GM23338 (cell line): ENCODE data around the gene FTCDNL1.

ENCODE experiments used
- CREB1 ChIP-seq: fragments of 250-450 bp; sonication (Bioruptor Pico); IDR thresholded peaks from 2 replicates; pipeline ENCODE4 v1.5.0; 2020; ENCODE audit warnings: low read depth, mild to moderate bottlenecking, moderate library complexity
- EZH2 ChIP-seq: fragments of 200-600 bp; sonication (generic); IDR thresholded peaks from one replicate; pipeline ENCODE4 v1.8.0; 2017; ENCODE audit warnings: antibody characterized with exemption, mild to moderate bottlenecking, low read depth; ENCODE audit not compliant: unreplicated experiment
- EZH2phosphoT487 ChIP-seq: fragments of 200-600 bp; sonication (generic); IDR thresholded peaks from one replicate; pipeline ENCODE4 v1.8.1; 2018; ENCODE audit warnings: antibody characterized with exemption; ENCODE audit not compliant: unreplicated experiment
- JUNB ChIP-seq: IDR thresholded peaks from one replicate; pipeline ENCODE4 v1.6.1; 2016; ENCODE audit warnings: antibody characterized with exemption; ENCODE audit not compliant: unreplicated experiment
- NANOG ChIP-seq: IDR thresholded peaks from 2 replicates; pipeline ENCODE4 v1.6.1; 2016; ENCODE audit warnings: antibody characterized with exemption, borderline replicate concordance
- POLR2AphosphoS5 ChIP-seq: IDR thresholded peaks from 2 replicates; pipeline ENCODE4 v1.6.1; 2016; ENCODE audit warnings: antibody characterized with exemption, low read depth
- REST ChIP-seq: IDR thresholded peaks from one replicate; pipeline ENCODE4 v1.6.1; 2018; ENCODE audit warnings: antibody characterized with exemption; ENCODE audit not compliant: unreplicated experiment
- STAT1 ChIP-seq: IDR thresholded peaks from one replicate; pipeline ENCODE4 v1.6.1; 2016; ENCODE audit warnings: antibody characterized with exemption; ENCODE audit not compliant: unreplicated experiment
- ZNF114 ChIP-seq: fragments of 250-450 bp; sonication (Bioruptor Pico); IDR thresholded peaks from 2 replicates; pipeline ENCODE4 v1.5.0; 2020; ENCODE audit warnings: mild to moderate bottlenecking, moderate library complexity
- ZNF331 ChIP-seq: fragments of 250-450 bp; sonication (Bioruptor Pico); IDR thresholded peaks from 2 replicates; pipeline ENCODE4 v1.5.0; 2020; ENCODE audit warnings: low read depth, mild to moderate bottlenecking, moderate library complexity
- TF ChIP-seq, protein P1 (sequence below), 2 experiments: fragments of 200-600 bp in 1 of 2; sonication (generic) in 1 of 2; conservative IDR thresholded peaks; 2 replicates each; pipeline versions ENCODE4 v1.5.1 to v1.6.1; 2016 to 2017; ENCODE audit warnings: antibody characterized with exemption in 2 of 2, low read depth in 2 of 2, mild to moderate bottlenecking in 2 of 2, moderate library complexity in 1 of 2
- TF ChIP-seq, protein P2 (sequence below): fragments of 250-450 bp; sonication (Bioruptor Pico); IDR thresholded peaks from 2 replicates; pipeline ENCODE4 v1.5.0; 2020; ENCODE audit warnings: mild to moderate bottlenecking, moderate library complexity

GRCh38 chr2:199874209-199874608 is 23.2 kb upstream of the FTCDNL1 start:
- TF ChIP-seq REST = no peak
- TF ChIP-seq, protein P1, sequence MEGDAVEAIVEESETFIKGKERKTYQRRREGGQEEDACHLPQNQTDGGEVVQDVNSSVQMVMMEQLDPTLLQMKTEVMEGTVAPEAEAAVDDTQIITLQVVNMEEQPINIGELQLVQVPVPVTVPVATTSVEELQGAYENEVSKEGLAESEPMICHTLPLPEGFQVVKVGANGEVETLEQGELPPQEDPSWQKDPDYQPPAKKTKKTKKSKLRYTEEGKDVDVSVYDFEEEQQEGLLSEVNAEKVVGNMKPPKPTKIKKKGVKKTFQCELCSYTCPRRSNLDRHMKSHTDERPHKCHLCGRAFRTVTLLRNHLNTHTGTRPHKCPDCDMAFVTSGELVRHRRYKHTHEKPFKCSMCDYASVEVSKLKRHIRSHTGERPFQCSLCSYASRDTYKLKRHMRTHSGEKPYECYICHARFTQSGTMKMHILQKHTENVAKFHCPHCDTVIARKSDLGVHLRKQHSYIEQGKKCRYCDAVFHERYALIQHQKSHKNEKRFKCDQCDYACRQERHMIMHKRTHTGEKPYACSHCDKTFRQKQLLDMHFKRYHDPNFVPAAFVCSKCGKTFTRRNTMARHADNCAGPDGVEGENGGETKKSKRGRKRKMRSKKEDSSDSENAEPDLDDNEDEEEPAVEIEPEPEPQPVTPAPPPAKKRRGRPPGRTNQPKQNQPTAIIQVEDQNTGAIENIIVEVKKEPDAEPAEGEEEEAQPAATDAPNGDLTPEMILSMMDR (conservative IDR thresholded peaks at IDR 0.05; ENCODE audit: low read depth in 2 of 2) = no peak
- TF ChIP-seq POLR2AphosphoS5 = no peak
- no peak for TF ChIP-seq EZH2
- no peak for TF ChIP-seq EZH2phosphoT487
- TF ChIP-seq ZNF114 = no peak
- TF ChIP-seq JUNB = no peak
- no peak for TF ChIP-seq STAT1
- TF ChIP-seq ZNF331 (CRISPR knock-in tag) = no peak
- no peak for TF ChIP-seq CREB1 (CRISPR knock-in tag)
- TF ChIP-seq, protein P2, sequence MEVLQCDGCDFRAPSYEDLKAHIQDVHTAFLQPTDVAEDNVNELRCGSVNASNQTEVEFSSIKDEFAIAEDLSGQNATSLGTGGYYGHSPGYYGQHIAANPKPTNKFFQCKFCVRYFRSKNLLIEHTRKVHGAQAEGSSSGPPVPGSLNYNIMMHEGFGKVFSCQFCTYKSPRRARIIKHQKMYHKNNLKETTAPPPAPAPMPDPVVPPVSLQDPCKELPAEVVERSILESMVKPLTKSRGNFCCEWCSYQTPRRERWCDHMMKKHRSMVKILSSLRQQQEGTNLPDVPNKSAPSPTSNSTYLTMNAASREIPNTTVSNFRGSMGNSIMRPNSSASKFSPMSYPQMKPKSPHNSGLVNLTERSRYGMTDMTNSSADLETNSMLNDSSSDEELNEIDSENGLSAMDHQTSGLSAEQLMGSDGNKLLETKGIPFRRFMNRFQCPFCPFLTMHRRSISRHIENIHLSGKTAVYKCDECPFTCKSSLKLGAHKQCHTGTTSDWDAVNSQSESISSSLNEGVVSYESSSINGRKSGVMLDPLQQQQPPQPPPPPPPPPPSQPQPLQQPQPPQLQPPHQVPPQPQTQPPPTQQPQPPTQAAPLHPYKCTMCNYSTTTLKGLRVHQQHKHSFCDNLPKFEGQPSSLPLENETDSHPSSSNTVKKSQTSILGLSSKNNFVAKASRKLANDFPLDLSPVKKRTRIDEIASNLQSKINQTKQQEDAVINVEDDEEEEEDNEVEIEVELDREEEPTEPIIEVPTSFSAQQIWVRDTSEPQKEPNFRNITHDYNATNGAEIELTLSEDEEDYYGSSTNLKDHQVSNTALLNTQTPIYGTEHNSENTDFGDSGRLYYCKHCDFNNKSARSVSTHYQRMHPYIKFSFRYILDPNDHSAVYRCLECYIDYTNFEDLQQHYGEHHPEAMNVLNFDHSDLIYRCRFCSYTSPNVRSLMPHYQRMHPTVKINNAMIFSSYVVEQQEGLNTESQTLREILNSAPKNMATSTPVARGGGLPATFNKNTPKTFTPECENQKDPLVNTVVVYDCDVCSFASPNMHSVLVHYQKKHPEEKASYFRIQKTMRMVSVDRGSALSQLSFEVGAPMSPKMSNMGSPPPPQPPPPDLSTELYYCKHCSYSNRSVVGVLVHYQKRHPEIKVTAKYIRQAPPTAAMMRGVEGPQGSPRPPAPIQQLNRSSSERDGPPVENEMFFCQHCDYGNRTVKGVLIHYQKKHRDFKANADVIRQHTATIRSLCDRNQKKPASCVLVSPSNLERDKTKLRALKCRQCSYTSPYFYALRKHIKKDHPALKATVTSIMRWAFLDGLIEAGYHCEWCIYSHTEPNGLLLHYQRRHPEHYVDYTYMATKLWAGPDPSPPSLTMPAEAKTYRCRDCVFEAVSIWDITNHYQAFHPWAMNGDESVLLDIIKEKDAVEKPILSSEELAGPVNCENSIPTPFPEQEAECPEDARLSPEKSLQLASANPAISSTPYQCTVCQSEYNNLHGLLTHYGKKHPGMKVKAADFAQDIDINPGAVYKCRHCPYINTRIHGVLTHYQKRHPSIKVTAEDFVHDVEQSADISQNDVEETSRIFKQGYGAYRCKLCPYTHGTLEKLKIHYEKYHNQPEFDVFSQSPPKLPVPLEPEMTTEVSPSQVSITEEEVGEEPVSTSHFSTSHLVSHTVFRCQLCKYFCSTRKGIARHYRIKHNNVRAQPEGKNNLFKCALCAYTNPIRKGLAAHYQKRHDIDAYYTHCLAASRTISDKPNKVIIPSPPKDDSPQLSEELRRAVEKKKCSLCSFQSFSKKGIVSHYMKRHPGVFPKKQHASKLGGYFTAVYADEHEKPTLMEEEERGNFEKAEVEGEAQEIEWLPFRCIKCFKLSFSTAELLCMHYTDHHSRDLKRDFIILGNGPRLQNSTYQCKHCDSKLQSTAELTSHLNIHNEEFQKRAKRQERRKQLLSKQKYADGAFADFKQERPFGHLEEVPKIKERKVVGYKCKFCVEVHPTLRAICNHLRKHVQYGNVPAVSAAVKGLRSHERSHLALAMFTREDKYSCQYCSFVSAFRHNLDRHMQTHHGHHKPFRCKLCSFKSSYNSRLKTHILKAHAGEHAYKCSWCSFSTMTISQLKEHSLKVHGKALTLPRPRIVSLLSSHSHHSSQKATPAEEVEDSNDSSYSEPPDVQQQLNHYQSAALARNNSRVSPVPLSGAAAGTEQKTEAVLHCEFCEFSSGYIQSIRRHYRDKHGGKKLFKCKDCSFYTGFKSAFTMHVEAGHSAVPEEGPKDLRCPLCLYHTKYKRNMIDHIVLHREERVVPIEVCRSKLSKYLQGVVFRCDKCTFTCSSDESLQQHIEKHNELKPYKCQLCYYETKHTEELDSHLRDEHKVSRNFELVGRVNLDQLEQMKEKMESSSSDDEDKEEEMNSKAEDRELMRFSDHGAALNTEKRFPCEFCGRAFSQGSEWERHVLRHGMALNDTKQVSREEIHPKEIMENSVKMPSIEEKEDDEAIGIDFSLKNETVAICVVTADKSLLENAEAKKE (CRISPR knock-in tag) = no peak
- TF ChIP-seq NANOG = no peak
